ENCODE measurements around the gene CAPN12.

CAPN12 gene

GRCh38 chr19:38717051-38717450 lies 27.2 kb downstream of the CAPN12 start:
- H2AFZ ChIP-seq (ENCODE audit: low read length, unreplicated experiment) = no peak overlapping the region
- H3K4me3 ChIP-seq (ENCODE audit: low read depth, low read length) = no peak overlapping the region
- peaks cover 11% of the 10 kb centered on the region for H3K4me1 ChIP-seq (ENCODE audit: control insufficient read depth, insufficient read depth, low read length, unreplicated experiment)
- H3K36me3 ChIP-seq (ENCODE audit: insufficient read depth, low read length) = peaks cover 8% of the 10 kb centered on the region; the same call in 1 of the 2 replicates
- no peaks in the 10 kb centered on the region for H3K27me3 ChIP-seq (ENCODE audit: insufficient read depth, low read length)
- H3K27ac ChIP-seq (ENCODE audit: low read depth, low read length) = no peak overlapping the region
- H3K79me2 ChIP-seq (ENCODE audit: control insufficient read depth, insufficient read depth, low read length, unreplicated experiment) = peaks cover 18% of the 10 kb centered on the region

GRCh38 chr19:38715555-38715954 lies 28.7 kb downstream of the CAPN12 start:
- Histone ChIP-seq H3K27ac (ENCODE audit: low read depth, low read length) (no peak overlapping the region), H3K36me3 (ENCODE audit: insufficient read depth, low read length) (peaks cover 4% of the 10 kb centered on the region; the same call in 1 of the 2 replicates), H3K27me3 (ENCODE audit: insufficient read depth, low read length) (no peaks in the 10 kb centered on the region), H3K4me1 (ENCODE audit: control insufficient read depth, insufficient read depth, low read length, unreplicated experiment) (peaks cover 24% of the 10 kb centered on the region), H2AFZ (ENCODE audit: low read length, unreplicated experiment) (no peak overlapping the region), H3K4me3 (ENCODE audit: low read depth, low read length) (no peak overlapping the region), H3K79me2 (ENCODE audit: control insufficient read depth, insufficient read depth, low read length, unreplicated experiment) (peaks cover 18% of the 10 kb centered on the region)

GRCh38 chr19:38714354-38714778 lies 29.9 kb downstream of the CAPN12 start:
- Histone ChIP-seq H2AFZ (ENCODE audit: low read length, unreplicated experiment) (no peak overlapping the region), H3K4me1 (ENCODE audit: control insufficient read depth, insufficient read depth, low read length, unreplicated experiment) (peaks cover 32% of the 10 kb centered on the region), H3K4me3 (ENCODE audit: low read depth, low read length) (no peak overlapping the region), H3K27me3 (ENCODE audit: insufficient read depth, low read length) (no peaks in the 10 kb centered on the region), H3K79me2 (ENCODE audit: control insufficient read depth, insufficient read depth, low read length, unreplicated experiment) (peaks cover 22% of the 10 kb centered on the region), H3K27ac (ENCODE audit: low read depth, low read length) (no peak overlapping the region), H3K36me3 (ENCODE audit: insufficient read depth, low read length) (peaks cover 4% of the 10 kb centered on the region; the same call in 1 of the 2 replicates)

GRCh38 chr19:38713865-38714264 lies 30.4 kb downstream of the CAPN12 start:
- peaks cover 4% of the 10 kb centered on the region; the same call in 1 of the 2 replicates for H3K36me3 ChIP-seq (ENCODE audit: insufficient read depth, low read length)
- H3K27ac ChIP-seq (ENCODE audit: low read depth, low read length) = no peak overlapping the region
- no peak overlapping the region for H2AFZ ChIP-seq (ENCODE audit: low read length, unreplicated experiment)

GRCh38 chr19:38713227-38713649 lies 31.0 kb downstream of the CAPN12 start:
- peaks cover 4% of the 10 kb centered on the region; the same call in 1 of the 2 replicates for H3K36me3 ChIP-seq (ENCODE audit: insufficient read depth, low read length)
- no peak overlapping the region for H3K27ac ChIP-seq (ENCODE audit: low read depth, low read length)

More at GRCh38 chr19:38713865-38714264, 30.4 kb downstream of the CAPN12 start:
- H3K4me1 ChIP-seq (ENCODE audit: control insufficient read depth, insufficient read depth, low read length, unreplicated experiment) = peaks cover 37% of the 10 kb centered on the region
- no peak overlapping the region for H3K4me3 ChIP-seq (ENCODE audit: low read depth, low read length)
- H3K27me3 ChIP-seq (ENCODE audit: insufficient read depth, low read length) = no peaks in the 10 kb centered on the region
- peaks cover 22% of the 10 kb centered on the region for H3K79me2 ChIP-seq (ENCODE audit: control insufficient read depth, insufficient read depth, low read length, unreplicated experiment)

GRCh38 chr19:38712161-38712748 lies 32.0 kb downstream of the CAPN12 start:
- Histone ChIP-seq H3K27ac (ENCODE audit: low read depth, low read length) (peak overlapping the region; percentile 42; the same call in 1 of the 2 replicates), H3K27me3 (ENCODE audit: insufficient read depth, low read length) (no peaks in the 10 kb centered on the region), H3K4me3 (ENCODE audit: low read depth, low read length) (no peak overlapping the region), H2AFZ (ENCODE audit: low read length, unreplicated experiment) (no peak overlapping the region), H3K36me3 (ENCODE audit: insufficient read depth, low read length) (peaks cover 9% of the 10 kb centered on the region; the same call in 1 of the 2 replicates), H3K4me1 (ENCODE audit: control insufficient read depth, insufficient read depth, low read length, unreplicated experiment) (peaks cover 43% of the 10 kb centered on the region), H3K79me2 (ENCODE audit: control insufficient read depth, insufficient read depth, low read length, unreplicated experiment) (peaks cover 19% of the 10 kb centered on the region)

More at GRCh38 chr19:38713227-38713649, 31.0 kb downstream of the CAPN12 start:
- peaks cover 22% of the 10 kb centered on the region for H3K79me2 ChIP-seq (ENCODE audit: control insufficient read depth, insufficient read depth, low read length, unreplicated experiment)
- no peak overlapping the region for H3K4me3 ChIP-seq (ENCODE audit: low read depth, low read length)
- no peaks in the 10 kb centered on the region for H3K27me3 ChIP-seq (ENCODE audit: insufficient read depth, low read length)
- H2AFZ ChIP-seq (ENCODE audit: low read length, unreplicated experiment) = no peak overlapping the region
- H3K4me1 ChIP-seq (ENCODE audit: control insufficient read depth, insufficient read depth, low read length, unreplicated experiment) = peaks cover 37% of the 10 kb centered on the region

GRCh38 chr19:38711726-38712153 lies 32.5 kb downstream of the CAPN12 start:
- Histone ChIP-seq H3K4me3 (ENCODE audit: low read depth, low read length) (no peak overlapping the region), H3K79me2 (ENCODE audit: control insufficient read depth, insufficient read depth, low read length, unreplicated experiment) (peaks cover 19% of the 10 kb centered on the region), H3K27me3 (ENCODE audit: insufficient read depth, low read length) (no peaks in the 10 kb centered on the region), H2AFZ (ENCODE audit: low read length, unreplicated experiment) (no peak overlapping the region), H3K36me3 (ENCODE audit: insufficient read depth, low read length) (peaks cover 12% of the 10 kb centered on the region; the same call in 1 of the 2 replicates), H3K4me1 (ENCODE audit: control insufficient read depth, insufficient read depth, low read length, unreplicated experiment) (peaks cover 48% of the 10 kb centered on the region), H3K27ac (ENCODE audit: low read depth, low read length) (peak overlapping the region; percentile 65)

GRCh38 chr19:38710928-38711725 lies 33.1 kb downstream of the CAPN12 start:
- H3K4me1 ChIP-seq (ENCODE audit: control insufficient read depth, insufficient read depth, low read length, unreplicated experiment) = peaks cover 48% of the 10 kb centered on the region
- H3K36me3 ChIP-seq (ENCODE audit: insufficient read depth, low read length) = peaks cover 12% of the 10 kb centered on the region; the same call in 1 of the 2 replicates
- no peaks in the 10 kb centered on the region for H3K27me3 ChIP-seq (ENCODE audit: insufficient read depth, low read length)
- no peak overlapping the region for H2AFZ ChIP-seq (ENCODE audit: low read length, unreplicated experiment)
- peak overlapping the region; percentile 65 for H3K27ac ChIP-seq (ENCODE audit: low read depth, low read length)
- peaks cover 19% of the 10 kb centered on the region for H3K79me2 ChIP-seq (ENCODE audit: control insufficient read depth, insufficient read depth, low read length, unreplicated experiment)
- no peak overlapping the region for H3K4me3 ChIP-seq (ENCODE audit: low read depth, low read length)

GRCh38 chr19:38710416-38710702 lies 33.9 kb downstream of the CAPN12 start:
- Histone ChIP-seq H3K27ac (ENCODE audit: low read depth, low read length) (no peak overlapping the region), H3K4me3 (ENCODE audit: low read depth, low read length) (no peak overlapping the region), H3K79me2 (ENCODE audit: control insufficient read depth, insufficient read depth, low read length, unreplicated experiment) (peaks cover 19% of the 10 kb centered on the region), H3K27me3 (ENCODE audit: insufficient read depth, low read length) (no peaks in the 10 kb centered on the region), H2AFZ (ENCODE audit: low read length, unreplicated experiment) (no peak overlapping the region), H3K36me3 (ENCODE audit: insufficient read depth, low read length) (peaks cover 14% of the 10 kb centered on the region; the same call in 1 of the 2 replicates), H3K4me1 (ENCODE audit: control insufficient read depth, insufficient read depth, low read length, unreplicated experiment) (peaks cover 48% of the 10 kb centered on the region)

GRCh38 chr19:38709671-38710415 lies 34.4 kb downstream of the CAPN12 start:
- Histone ChIP-seq H3K79me2 (ENCODE audit: control insufficient read depth, insufficient read depth, low read length, unreplicated experiment) (peaks cover 18% of the 10 kb centered on the region), H2AFZ (ENCODE audit: low read length, unreplicated experiment) (no peak overlapping the region), H3K27ac (ENCODE audit: low read depth, low read length) (no peak overlapping the region), H3K4me3 (ENCODE audit: low read depth, low read length) (no peak overlapping the region), H3K4me1 (ENCODE audit: control insufficient read depth, insufficient read depth, low read length, unreplicated experiment) (peaks cover 48% of the 10 kb centered on the region), H3K27me3 (ENCODE audit: insufficient read depth, low read length) (no peaks in the 10 kb centered on the region), H3K36me3 (ENCODE audit: insufficient read depth, low read length) (peaks cover 14% of the 10 kb centered on the region; the same call in 1 of the 2 replicates)
